PC-3 (cell line): ENCODE results near the gene KIFC1. TPM values are rescaled to one million over a fixed set of nuclear protein-coding genes. Genes with fewer than 3 reads are reported as not detected.

Source experiments
- ATAC-seq: fragments of 200-7000 bp; cut with Tn5 transposase; 2 replicates; pipeline ENCODE4 v1.9.1; 2020; ENCODE audit warnings: mild to moderate bottlenecking, moderate library complexity
- BruUV-seq: library from RNA; stranded (reverse); fragments of 400-500 nt; replicated peaks from 2 replicates; lab custom pipeline; 2021; lab: Mats Ljungman, UMichigan
- CTCF ChIA-PET: fragments of 300-600 bp; sonication (Branson Sonifier 250); formaldehyde crosslinking; loops from one replicate; lab custom pipeline; 2022; ENCODE audit warnings: antibody characterized with exemption; lab: Charles Lee
- POLR2A ChIA-PET: fragments of 300-600 bp; sonication (Branson Sonifier 250); formaldehyde crosslinking; loops from one replicate; lab custom pipeline; 2022; ENCODE audit warnings: antibody characterized with exemption; ENCODE audit not compliant: unreplicated experiment; lab: Charles Lee
- DNase-seq: peaks from one replicate; pipeline ENCODE4 v3.0.0-alpha.2; 2015
- H2AFZ ChIP-seq: fragments of 300-600 bp; sonication (generic); 2 replicates; pipeline ENCODE4 v1.6.0; 2016; ENCODE audit warnings: antibody characterized with exemption, low read length
- H3F3A ChIP-seq: fragments of 300-600 bp; sonication (generic); one replicate; pipeline ENCODE4 v1.6.0; 2017; ENCODE audit warnings: antibody characterized with exemption, low read length, control low read depth, mild to moderate bottlenecking; ENCODE audit not compliant: unreplicated experiment
- H3K27ac ChIP-seq: fragments of 300-600 bp; sonication (generic); 2 replicates; pipeline ENCODE4 v1.5.1; 2016; ENCODE audit warnings: mild to moderate bottlenecking, low read length
- H3K27me3 ChIP-seq: fragments of 300-600 bp; sonication (generic); 2 replicates; pipeline ENCODE4 v1.6.1; 2016; ENCODE audit warnings: low read length, mixed read lengths
- H3K36me3 ChIP-seq: fragments of 300-600 bp; sonication (generic); 2 replicates; pipeline ENCODE4 v1.6.1; 2016; ENCODE audit warnings: low read depth, mixed run types, low read length, mixed read lengths
- H3K4me1 ChIP-seq: fragments of 300-600 bp; sonication (generic); 2 replicates; pipeline ENCODE4 v1.5.1; 2016; ENCODE audit warnings: low read length; ENCODE audit not compliant: insufficient read depth
- H3K4me2 ChIP-seq: fragments of 300-600 bp; sonication (generic); 2 replicates; pipeline ENCODE4 v1.6.0; 2016; ENCODE audit warnings: low read length
- H3K4me3 ChIP-seq: fragments of 300-600 bp; sonication (generic); 2 replicates; pipeline ENCODE4 v1.5.1; 2016; ENCODE audit warnings: mild to moderate bottlenecking, low read length, mixed read lengths
- H3K79me2 ChIP-seq: fragments of 300-600 bp; sonication (generic); 2 replicates; pipeline ENCODE4 v1.6.1; 2017; ENCODE audit warnings: low read length, mixed read lengths
- H3K9ac ChIP-seq: fragments of 300-600 bp; sonication (generic); 2 replicates; pipeline ENCODE4 v1.6.0; 2016; ENCODE audit warnings: mild to moderate bottlenecking, low read length
- H3K9me2 ChIP-seq: fragments of 300-600 bp; sonication (generic); replicated peaks from 2 replicates; pipeline ENCODE4 v1.6.1; 2016; ENCODE audit warnings: mixed run types, low read length, mixed read lengths
- H3K9me3 ChIP-seq: fragments of 300-600 bp; sonication (generic); 2 replicates; pipeline ENCODE4 v1.6.1; 2016; ENCODE audit warnings: low read length, mixed read lengths
- H4K20me1 ChIP-seq: fragments of 300-600 bp; sonication (generic); 2 replicates; pipeline ENCODE4 v1.6.1; 2016; ENCODE audit warnings: low read length, mixed read lengths
- CTCF ChIP-seq: fragments of 300-600 bp; sonication (generic); conservative IDR thresholded peaks from 2 replicates; pipeline ENCODE4 v1.5.1; 2017; ENCODE audit warnings: antibody characterized with exemption, low read depth, mild to moderate bottlenecking, low read length
- EZH2 ChIP-seq: fragments of 300-600 bp; sonication (generic); IDR thresholded peaks from one replicate; pipeline ENCODE4 v1.6.1; 2017; ENCODE audit warnings: antibody characterized with exemption, mild to moderate bottlenecking, low read length; ENCODE audit not compliant: unreplicated experiment
- EZH2phosphoT487 ChIP-seq: fragments of 300-600 bp; sonication (generic); IDR thresholded peaks from 2 replicates; pipeline ENCODE4 v1.6.1; 2018; ENCODE audit warnings: mild to moderate bottlenecking, antibody characterized with exemption, low read length, borderline replicate concordance
- intact Hi-C: fragments of 100-400 bp; cut with micrococcal nuclease; formaldehyde crosslinking; loops from 2 replicates; pipeline ENCODE4 v1.9.0; 2023
- total RNA-seq: library from RNA; depleted of rRNA; stranded (reverse); fragments of >200 nt; gene quantifications from 2 replicates; pipeline ENCODE4 v1.2.3, GENCODE V29; 2014

Gene KIFC1
- total RNA-seq, 1 experiment from 2014 or later: 66.7 TPM

GRCh38 chr6:33423777-33424176 is 32.2 kb downstream of the KIFC1 start:
- intact Hi-C loops: no loop called here

GRCh38 chr6:33424855-33425667 is 33.4 kb downstream of the KIFC1 start:
- ATAC-seq (no peak), DNase-seq (no peak)
- peaks cover 23% of the 10 kb centered on the region for H3K4me1 ChIP-seq
- ChIA-PET CTCF (interaction anchor here (0.6 kb wide), 1 partner anchor 162 kb away, joined by 8 read pairs; no protein-coding TSS in a partner anchor), POLR2A (interaction anchor here (0.6 kb wide), 1 partner anchor 176 kb away, joined by 7 read pairs; no protein-coding TSS in a partner anchor)
- H3K36me3 ChIP-seq: no peaks in the 10 kb centered on the region
- H4K20me1 ChIP-seq: no peaks in the 10 kb centered on the region
- H2AFZ ChIP-seq: peak overlapping the region; percentile 76
- intact Hi-C loops: no loop called here
- no peaks in the 10 kb centered on the region for H3K27me3 ChIP-seq
- no peaks in the 10 kb centered on the region for H3K79me2 ChIP-seq
- H3K4me2 ChIP-seq: peak overlapping the region; percentile 89
- peak overlapping the region; percentile 66 for H3K4me3 ChIP-seq
- H3K9me2 ChIP-seq: no peaks in the 10 kb centered on the region
- peak overlapping the region; percentile 57 for H3K27ac ChIP-seq
- no peak for TF ChIP-seq EZH2
- TF ChIP-seq EZH2phosphoT487: no peak
- TF ChIP-seq CTCF: no peak
- BruUV-seq: TSS peak; percentile 94
- no peaks in the 10 kb centered on the region for H3F3A ChIP-seq
- no peaks in the 10 kb centered on the region for H3K9me3 ChIP-seq
- peak overlapping the region; percentile 71 for H3K9ac ChIP-seq

More at GRCh38 chr6:33423777-33424176, 32.2 kb downstream of the KIFC1 start:
- ChIA-PET CTCF (no interaction called here), POLR2A (no interaction called here)
- Histone ChIP-seq H4K20me1 (no peaks in the 10 kb centered on the region), H3K4me2 (no peak overlapping the region), H3K79me2 (no peaks in the 10 kb centered on the region), H3F3A (no peaks in the 10 kb centered on the region), H3K27me3 (no peaks in the 10 kb centered on the region), H3K36me3 (no peaks in the 10 kb centered on the region), H3K4me1 (peaks cover 23% of the 10 kb centered on the region), H3K9me3 (no peaks in the 10 kb centered on the region), H3K27ac (no peak overlapping the region), H2AFZ (no peak overlapping the region), H3K9ac (no peak overlapping the region), H3K4me3 (no peak overlapping the region), H3K9me2 (no peaks in the 10 kb centered on the region)
- no peak for TF ChIP-seq CTCF
- no peak for TF ChIP-seq EZH2phosphoT487
- no peak for TF ChIP-seq EZH2
- ATAC-seq (no peak), DNase-seq (no peak)
- BruUV-seq: no TSS peak
